SW 1271 (cell line): ENCODE measurements around the gene CTNNA2.

Experiments used
- DNase-seq, 2 experiments: peaks; one replicate each; lab custom pipeline; 2025; lab: John Stamatoyannopoulos, UW

CTNNA2 gene

DNA sequence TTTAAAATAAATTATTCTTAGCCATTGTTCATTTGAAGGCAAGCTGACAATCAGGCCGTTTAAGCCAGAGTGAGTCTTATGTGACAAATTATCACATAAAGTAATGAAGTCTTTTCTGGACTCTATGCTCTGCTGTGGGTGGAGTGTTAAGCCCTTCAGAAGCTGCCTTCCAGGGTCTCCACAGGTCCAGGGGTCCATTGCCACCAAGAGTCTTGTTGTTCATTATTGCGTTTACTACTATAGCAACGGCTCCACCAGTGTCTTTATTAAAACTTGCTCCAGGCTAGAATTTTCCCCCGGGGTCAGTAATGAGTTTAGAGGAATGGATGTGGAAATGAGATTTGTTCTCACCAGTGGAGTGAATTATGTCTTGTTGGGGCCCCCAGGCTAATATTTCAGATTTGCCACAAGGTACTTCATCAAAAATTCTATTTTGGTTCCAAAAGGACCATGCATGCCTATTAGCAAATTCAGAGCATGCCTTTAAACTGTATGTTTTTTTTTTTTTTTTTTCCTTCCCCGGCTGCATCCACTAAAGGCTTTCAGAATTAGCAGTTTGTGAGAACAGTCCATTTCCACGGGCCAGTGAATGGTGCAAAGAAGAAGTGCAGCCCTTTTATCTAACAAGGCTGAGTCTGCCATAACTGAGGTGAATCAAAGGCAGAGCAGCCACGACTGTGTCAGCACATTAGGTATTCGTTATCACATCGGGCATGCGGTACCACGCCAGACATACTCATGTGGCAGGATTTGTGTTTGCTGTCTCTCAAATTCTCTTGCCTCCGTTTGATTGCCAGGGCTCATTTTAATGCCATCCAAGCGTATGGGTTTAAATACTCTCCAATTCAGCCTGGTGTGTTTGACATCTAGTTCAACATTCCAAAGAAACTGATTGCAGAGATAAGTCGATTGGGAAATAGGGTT, 817.9 kb downstream of the CTNNA2 start:
- no peak for DNase-seq

DNA sequence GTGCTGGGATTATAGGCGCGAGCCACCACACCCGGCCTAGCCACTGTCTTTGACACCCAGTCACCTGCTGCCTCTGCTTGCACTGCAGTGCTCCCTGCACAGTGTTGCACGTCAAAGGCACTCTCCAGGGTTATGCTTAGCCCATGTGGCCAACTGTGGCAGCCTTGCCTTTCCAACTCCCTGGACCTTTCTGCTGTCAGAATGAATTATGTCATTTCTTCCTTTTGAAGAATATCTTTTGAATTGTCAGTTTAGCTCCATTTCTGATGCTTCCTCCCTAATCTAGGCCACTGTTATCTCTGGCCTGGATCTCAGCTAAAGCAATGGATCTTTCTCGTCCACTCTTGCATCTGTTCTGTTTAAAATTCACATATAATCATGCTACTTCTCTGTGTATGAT, 821.0 kb downstream of the CTNNA2 start:
- no peak for DNase-seq

DNA sequence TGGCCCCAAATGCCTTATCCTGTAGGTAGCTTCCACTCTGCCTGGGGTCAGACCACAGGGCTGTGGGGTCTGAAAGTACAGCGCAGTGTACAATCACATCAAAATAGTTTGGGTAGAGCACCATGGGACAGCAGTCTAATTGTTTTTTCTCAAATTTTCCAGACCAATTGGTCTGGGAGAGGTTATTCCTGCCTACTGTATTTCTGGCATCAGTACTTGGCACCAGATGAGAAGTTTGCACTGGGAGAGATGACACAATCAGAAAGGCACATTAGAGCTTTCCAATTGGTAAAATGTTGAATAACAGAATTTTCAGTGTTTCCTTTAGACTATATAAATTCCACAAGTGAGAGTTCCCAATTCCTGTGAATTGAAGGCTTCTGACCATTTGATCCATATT, 822.6 kb downstream of the CTNNA2 start:
- no peak for DNase-seq

DNA sequence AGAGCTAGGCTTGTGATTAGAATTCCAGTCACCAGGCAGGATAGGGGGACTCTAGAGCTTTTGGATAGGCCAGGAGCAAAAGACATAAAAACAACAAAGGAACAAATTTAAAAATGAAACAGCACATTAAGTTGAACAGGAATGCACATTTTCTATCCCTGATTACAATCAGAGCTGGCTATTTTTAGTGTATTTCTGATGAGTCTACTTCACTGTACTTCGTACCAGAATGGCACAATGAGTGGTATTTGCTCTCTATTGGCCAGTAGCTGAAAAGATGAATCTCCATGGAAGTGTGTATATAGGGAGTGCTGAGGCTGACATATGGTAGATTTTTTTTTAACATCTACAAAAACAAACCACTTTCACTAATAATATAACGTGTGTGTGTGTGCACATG, 825.9 kb downstream of the CTNNA2 start:
- DNase-seq, result no peak

DNA sequence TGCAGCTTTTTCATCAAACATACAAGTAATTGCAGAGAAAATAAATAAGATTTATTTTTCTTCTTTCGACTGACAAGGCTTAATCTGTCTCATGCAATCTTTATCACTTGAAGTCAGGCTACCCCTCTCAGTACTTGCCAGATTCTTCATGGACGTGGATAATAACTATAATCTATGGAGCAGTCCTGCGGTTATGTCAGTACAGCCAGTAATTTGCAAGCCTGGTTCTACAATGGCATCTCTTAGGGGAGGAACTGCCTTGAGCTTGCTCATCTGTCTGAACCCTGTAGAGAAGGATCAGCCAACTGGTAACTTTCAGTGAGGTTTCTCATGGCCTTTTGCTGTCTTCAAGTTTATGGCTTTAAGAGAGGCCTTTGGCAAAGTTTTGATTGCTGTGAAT, 827.2 kb downstream of the CTNNA2 start:
- DNase-seq, result no peak

DNA sequence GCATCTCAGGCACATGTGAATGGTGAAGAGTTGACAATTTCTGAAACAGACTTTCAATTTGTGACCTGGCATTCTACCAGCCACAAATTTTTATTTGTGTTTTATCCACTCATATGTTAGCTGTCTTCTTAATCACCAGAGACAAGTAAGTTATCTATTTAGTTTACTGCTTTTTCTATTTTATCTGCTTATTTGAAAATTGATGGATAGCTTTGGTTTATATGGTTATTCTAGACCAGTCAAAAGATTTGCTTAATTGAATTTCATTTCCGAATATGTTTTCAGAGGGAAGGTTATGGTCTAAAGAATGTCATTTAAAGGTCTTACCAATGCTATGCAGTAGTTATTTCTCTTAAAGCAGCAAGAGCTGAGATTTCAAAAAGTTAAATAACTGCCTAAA, 835.2 kb downstream of the CTNNA2 start:
- DNase-seq, result no peak

DNA sequence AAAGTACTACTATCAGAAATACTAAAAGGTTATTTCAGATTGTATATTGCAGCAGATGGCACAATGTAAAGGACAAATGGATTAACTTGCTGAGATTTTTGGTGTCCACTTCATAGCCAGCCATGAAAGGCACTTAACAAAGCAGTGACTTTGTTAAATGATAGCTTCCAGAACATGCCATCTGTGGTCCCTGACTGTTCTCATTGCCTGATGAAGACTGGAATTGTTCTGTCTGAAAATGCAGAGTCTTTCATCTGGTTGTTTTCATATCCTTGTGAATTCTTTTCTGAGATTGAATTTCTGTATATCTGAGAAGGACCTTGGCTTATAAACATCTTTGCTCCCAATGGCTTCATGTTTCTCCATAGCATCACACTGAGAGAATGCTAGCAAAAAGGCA, 836.1 kb downstream of the CTNNA2 start:
- no peak for DNase-seq

DNA sequence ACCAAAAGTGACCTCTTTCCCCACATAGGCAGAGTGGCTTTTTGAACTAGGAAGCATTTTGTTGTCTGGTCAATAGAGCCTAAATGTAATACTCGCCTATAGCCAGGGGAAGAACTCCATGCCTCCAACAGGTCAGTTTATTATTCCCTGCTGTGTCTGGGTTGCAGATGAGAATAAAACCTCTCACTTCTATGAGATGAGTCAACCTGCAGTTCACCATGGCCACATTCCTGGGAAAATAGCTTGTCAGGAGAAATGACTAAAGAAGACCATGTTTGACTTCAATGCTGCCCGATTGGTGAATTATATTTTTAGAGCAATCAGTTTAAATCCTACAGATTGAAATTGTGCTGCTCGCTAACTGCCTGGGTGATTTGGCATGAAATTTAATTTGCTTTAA, 838.4 kb downstream of the CTNNA2 start:
- DNase-seq, result no peak

DNA sequence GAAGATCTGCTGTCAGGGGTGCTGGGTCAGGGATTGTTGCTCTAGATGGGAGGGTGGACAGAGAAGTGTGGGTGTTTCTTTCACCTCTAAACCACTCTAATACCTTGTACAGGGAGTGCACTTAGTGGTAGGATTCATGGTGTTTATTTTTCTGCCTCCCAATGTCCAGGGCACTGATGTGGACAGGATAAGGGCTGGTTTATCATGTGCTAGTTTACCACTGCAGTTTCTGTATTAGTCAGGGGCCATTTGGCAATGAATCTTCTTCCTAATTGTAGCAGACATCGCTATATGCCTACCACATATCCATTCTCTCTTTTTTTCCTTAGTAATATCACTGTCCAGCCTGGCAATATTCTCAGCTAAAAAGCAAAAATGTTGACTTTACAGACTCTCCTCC, 842.0 kb downstream of the CTNNA2 start:
- DNase-seq, result no peak

DNA sequence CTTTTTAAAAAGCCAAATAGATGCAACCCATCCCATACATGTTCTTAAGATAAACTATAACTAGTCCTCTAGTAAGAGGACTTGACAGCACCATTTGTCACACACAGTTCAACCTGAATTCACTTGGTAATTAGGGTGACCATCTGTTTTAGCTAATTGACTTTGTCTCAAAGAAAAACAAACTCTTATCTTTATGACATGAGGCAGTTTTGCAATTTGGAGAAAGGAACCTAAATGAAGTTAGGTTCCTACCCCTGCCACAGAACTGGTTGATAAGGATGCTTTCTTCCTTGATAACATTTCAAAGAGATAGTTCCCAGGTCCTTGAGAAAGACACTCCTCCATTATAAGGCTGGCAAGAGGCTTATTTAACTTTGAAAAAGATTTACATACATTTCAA, 849.1 kb downstream of the CTNNA2 start:
- DNase-seq, result no peak

DNA sequence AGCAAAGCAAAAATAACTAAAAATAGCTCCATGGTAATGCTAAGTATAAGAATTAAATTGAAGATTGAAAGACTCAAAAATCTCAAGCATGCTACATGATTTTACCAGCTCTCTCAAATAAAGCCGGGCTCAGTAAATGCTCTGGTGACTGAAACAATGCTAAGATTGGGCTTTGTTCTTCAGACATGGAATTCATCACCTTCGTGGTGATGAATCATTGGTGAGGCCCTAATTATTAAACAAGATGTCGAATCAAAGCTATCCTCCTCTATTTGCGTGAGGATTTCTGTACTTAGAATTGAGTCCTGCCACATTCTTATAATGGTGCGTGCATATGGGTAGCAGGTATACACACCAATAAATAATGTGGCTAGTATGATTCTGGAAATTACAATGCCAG, 850.5 kb downstream of the CTNNA2 start:
- DNase-seq, result no peak

DNA sequence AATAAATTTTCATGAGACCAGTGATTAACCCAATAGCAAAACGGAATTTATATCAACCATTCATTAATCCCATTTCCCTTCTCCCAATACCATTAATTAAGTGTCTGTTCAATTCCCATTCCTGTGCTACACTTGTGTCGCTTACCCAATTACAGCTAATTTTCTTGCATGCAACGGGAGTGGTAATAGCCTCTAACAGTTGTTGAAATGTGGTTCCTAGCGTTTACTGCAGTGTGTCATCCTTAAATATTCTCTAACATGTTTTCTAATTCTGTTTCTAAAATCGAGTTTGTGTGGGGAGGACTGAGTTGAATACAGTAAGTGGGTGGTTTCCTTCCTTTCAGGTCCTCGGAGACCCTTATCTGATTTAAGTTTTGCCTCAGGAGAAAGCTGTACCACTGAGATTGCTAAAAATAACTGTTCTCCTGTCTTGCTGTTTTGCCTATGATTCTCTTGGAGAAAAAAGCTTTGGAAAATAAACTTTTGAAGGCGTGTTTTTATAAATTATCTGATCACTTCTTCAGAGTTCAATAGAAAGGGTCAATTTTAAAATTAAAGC, 851.0 kb downstream of the CTNNA2 start:
- no peak for DNase-seq

DNA sequence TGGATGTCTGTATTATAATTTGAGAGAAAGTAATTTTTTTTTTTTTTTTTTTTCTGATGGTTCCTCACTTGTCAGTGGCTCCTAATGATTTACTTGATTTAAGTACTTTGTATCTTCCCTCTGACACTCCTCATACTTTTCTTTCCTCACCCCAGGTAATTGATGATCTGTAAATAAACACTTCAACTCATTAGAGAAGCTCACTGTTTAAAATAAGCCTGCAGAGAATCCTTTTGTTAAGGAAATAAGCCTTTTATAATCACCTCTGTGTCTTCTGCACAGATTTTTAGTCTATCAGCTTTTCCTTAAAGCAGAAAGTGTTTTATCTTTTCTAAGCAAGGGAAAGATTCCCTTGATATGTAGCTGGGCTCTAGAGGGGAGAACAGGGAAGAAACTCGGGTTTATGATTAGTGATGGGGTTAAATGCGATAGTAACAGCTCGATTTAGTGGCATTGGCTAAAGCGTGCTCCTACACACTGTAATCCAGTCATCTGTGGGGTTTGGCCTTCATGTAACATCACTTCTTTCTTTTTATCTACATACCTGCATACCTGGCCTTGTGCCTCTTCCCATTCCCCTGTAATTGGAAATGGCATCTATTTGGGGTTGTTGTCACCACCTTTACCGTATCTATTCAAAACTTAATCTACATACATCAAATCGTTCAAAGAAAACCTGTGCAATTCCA, 851.8 kb downstream of the CTNNA2 start:
- no peak for DNase-seq

DNA sequence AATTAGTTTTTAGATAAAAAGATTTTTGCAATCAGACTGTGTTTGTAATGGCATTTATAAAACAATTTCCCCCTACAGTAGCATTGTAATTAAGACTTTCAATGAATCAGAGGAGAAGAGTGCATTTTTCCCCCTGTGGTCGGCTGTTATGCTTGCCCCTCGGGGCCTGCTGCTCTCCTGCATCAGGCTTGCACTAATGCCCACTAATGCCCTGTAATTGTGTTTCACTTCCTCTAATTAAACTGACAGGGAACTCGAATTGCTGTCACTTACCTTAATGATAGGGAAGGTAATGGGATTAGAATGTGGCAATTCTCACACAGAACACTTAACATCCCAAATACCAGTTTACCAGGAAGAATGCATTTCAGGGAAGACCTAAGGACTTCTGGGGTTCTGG, 852.9 kb downstream of the CTNNA2 start:
- DNase-seq, result no peak

DNA sequence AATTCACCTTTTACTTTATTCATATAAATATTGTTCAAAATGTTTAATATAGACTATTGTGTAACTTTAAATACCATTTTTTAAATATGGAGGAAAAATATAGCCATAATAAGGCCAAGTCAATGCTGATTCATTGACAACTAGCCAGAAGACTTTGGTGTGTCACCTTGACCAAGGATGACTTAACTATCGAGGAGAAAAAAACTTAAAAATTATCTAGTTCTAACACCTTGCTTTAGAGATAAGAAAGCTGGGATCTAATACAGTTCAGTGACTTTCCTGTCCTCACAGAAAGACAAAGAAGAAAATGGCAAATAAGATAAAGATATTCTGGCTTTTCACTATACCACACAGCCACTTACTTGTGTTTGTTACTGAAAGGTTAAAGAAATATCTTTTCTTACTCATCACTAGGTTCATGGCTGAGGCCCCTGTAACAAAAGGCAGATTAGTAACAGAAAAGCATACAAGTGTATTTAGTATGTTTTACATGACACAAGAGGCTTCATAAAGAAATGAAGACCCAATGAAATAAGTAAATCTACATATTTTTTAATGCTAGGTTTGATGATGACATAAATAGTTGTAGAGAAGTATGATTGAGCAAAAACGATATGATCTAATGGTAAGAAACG, 857.6 kb downstream of the CTNNA2 start:
- DNase-seq, result no peak

DNA sequence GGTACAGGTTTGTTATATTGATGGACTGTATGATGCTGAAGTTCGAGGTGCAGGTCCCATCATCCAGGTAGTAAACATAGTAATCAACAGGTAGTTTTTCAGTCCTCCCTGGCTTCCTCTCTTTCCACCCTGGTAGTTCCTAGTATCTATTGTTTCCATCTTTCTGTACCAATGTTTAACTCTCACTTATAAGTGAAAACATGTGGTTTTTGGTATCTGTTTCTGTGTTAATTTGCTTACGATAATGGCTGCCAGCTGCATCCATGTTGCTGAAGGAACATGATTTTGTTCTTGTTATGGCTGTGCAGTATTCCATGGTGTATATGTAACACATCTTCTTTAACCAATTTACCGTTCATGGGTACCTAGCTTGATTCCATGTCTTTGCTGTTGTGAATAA, 861.3 kb downstream of the CTNNA2 start:
- no peak for DNase-seq

DNA sequence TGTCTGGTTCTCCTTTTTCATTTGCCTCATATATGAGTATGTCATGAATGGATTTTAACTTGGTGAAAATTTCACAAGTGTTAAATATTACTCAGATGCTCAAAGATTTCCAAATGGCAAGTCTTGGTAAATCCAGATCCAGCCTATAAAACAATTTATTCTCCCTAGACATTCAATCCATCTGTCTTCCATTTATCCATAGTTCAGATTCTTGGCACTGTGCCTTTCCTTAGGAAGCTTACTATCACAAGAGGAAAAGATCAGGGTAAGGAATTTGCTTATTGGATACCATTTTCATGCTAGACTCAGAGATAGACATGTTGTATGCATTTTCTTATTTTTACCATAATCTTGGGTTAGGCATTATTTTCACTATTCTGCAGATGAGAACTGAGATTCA, 864.2 kb downstream of the CTNNA2 start:
- DNase-seq, result no peak

DNA sequence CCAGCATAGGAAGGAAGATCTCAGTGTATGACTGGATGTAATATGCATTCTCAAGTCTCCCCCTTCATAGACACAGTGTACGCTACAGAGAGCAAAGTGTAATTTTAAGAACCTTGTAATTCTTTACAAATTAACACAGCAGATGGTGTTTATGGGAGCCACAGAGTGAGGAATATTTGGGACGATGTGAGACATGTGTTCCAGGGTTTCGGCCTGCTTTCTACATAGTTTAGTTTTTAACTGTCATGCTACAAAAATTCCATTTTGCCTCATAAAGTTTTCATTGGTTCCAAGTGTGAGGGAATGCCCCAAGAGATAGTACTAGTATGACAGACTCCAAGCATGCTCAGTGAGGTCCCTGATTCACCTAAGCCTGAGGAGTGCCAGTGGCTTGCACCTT, 867.9 kb downstream of the CTNNA2 start:
- DNase-seq, result no peak

DNA sequence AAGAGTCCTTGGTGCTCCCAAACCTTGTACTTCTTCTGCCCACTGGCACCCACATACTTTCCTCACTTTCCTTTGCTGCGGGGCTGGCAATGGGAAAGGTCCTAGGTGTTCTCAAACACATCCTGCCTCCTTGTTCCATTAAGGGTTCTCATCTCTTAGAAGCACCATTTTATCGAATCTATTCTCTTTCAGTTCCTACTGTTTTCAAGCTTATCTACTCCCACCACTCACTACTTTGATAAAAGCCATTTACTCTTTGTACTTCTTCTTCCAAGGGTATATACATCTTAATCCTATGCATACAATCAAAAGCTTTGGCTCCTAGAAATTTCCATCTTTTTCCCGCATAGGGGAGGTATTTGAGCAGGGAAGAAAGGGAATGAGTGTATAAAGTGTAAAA, 868.8 kb downstream of the CTNNA2 start:
- no peak for DNase-seq

DNA sequence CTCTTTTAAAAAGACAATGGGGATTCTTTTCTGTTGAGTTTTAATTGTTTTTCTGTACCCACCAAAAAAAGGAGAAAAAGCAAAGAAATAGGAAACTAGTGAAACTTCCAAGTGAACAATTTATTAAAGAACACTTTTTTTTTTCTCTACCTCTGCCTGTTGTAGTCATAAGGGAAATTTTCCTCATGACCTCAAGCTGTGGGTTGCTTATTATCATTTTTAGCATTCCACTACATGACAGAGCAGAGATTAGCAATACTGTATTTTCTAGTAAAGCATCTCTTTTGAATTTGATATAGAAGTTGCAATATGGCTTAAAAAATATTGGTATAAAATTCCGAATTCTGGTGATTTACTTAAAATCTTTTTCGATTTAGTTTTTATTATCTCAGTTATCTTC, 879.6 kb downstream of the CTNNA2 start:
- DNase-seq, result no peak

DNA sequence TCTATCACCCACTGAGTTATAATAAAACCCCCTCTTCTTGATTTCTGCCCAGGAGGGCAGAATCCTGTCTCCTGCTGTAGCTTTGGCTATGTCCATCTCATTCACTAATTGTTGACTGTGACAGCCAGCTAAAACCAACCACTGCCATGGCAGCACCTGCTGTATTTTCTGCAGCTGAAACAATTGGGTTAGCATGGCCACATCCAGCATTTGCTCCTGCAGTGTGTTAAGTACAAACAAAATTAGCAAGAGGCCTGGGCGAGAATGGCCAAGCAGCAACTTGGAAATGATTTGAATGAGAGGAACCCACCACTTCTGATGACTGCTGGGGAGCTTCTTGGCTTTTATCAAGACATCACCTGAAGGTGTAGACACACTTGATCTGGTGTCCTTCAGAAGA, 881.1 kb downstream of the CTNNA2 start:
- no peak for DNase-seq

DNA sequence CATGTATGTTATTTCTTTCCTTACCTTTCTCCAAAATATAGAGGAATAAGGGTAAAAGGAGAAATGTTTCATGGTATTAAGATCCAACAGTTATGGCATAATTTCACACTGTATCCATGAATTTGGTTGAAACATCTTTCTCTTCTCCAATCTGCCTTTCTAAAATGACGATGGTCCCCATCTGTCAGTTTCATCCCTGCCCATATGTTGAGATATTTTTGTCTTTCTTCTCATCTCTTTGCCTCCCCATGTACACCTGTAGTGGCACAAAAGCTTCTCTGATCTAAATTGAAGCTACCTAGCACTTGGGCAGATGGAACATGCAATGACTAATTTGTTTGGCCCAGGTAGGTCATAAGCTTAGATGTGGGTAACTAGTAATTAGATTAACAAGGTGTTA, 882.4 kb downstream of the CTNNA2 start:
- no peak for DNase-seq

DNA sequence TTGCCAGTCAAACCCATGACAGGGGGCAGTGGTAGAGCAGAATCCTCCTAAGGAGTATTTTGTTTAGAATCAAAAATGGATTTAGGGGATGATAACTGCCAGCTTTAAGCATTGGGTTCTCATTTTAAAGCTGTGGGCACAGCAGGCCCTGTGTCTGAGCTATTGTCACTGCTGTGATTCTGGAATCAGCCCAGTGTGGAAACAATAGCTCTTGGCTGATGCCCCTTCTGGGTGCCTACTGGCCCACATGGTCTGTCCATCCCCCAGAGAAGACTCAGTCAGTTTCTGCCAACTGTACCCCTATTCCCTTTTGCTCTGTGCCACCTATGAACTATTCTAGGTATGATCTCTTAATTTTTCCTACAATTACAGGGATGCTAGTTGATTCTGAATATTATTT, 883.4 kb downstream of the CTNNA2 start:
- no peak for DNase-seq
